ENCODE data around the gene ATP13A2. TPM values are rescaled to one million over a fixed set of nuclear protein-coding genes. Genes with fewer than 3 reads are reported as not detected.

Gene ATP13A2
- polyA plus RNA-seq, 4 donors = 14.6 to 33.7 (median 17.4) TPM

GRCh38 chr1:17040135-17040534, 28.4 kb upstream of the ATP13A2 start:
- Histone ChIP-seq H3K4me3 (ENCODE audit: low read depth in 1 of 3, low read length in 3 of 3) (no peak overlapping the region), H3K4me1 (ENCODE audit: control insufficient read depth in 3 of 3, insufficient read depth in 2 of 3, low read depth in 1 of 3, low read length in 2 of 3) (no peaks in the 10 kb centered on the region), H3K27ac (ENCODE audit: low read depth in 1 of 3, low read length in 2 of 3) (no peak overlapping the region), H3K27me3 (ENCODE audit: control insufficient read depth in 3 of 3, insufficient read depth in 3 of 3, low read length in 3 of 3) (no peaks in the 10 kb centered on the region), H3K9me3 (ENCODE audit: control insufficient read depth in 2 of 2, insufficient read depth in 1 of 2, low read depth in 1 of 2, low read length in 1 of 2) (no peaks in the 10 kb centered on the region), H3K36me3 (ENCODE audit: control insufficient read depth in 3 of 3, insufficient read depth in 2 of 3, low read depth in 1 of 3, low read length in 3 of 3) (peaks cover 15 to 50% (median 25%) of the 10 kb centered on the region in 3 donors)
- FAIRE-seq (no peak), DNase-seq (no peak)
- 63 to 78% (median 69%) methylated on average over 1 of the region's 1 CpG for WGBS, 3 donors

GRCh38 chr1:17039522-17039921, 27.8 kb upstream of the ATP13A2 start:
- H3K4me1 ChIP-seq (ENCODE audit: control insufficient read depth in 3 of 3, insufficient read depth in 2 of 3, low read depth in 1 of 3, low read length in 2 of 3) = no peaks in the 10 kb centered on the region
- no peak overlapping the region for H3K4me3 ChIP-seq (ENCODE audit: low read depth in 1 of 3, low read length in 3 of 3)
- peaks cover 15 to 46% (median 23%) of the 10 kb centered on the region in 3 donors for H3K36me3 ChIP-seq (ENCODE audit: control insufficient read depth in 3 of 3, insufficient read depth in 2 of 3, low read depth in 1 of 3, low read length in 3 of 3)
- H3K9me3 ChIP-seq (ENCODE audit: control insufficient read depth in 2 of 2, insufficient read depth in 1 of 2, low read depth in 1 of 2, low read length in 1 of 2) = no peaks in the 10 kb centered on the region
- H3K27ac ChIP-seq (ENCODE audit: low read depth in 1 of 3, low read length in 2 of 3) = no peak overlapping the region
- DNase-seq (no peak), FAIRE-seq (no peak)
- WGBS, 3 donors = 97 to 98% (median 98%) methylated on average over 2 of the region's 2 CpGs
- H3K27me3 ChIP-seq (ENCODE audit: control insufficient read depth in 3 of 3, insufficient read depth in 3 of 3, low read length in 3 of 3) = no peaks in the 10 kb centered on the region

DNA sequence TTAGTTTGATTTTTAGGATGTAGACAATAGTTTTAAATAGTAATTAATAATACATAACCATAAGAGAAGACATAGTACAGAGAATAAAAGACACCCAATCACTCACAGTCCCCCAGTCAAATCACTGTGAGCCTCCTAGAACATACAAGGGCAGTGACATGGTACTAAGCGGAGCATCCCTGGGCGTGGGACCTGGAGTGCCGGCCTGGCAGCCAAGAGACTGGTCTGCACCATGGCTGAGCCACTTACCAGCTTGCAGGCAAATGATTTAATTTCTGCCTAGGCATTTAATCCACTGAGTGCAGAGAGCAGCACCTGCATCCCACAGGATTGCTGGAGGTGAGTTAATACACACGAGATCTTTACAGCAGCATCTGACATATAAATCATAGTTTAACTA, 21.8 kb upstream of the ATP13A2 start:
- Histone ChIP-seq H3K4me1 (ENCODE audit: control insufficient read depth in 3 of 3, insufficient read depth in 2 of 3, low read depth in 1 of 3, low read length in 2 of 3) (no peaks in the 10 kb centered on the region), H3K27me3 (ENCODE audit: control insufficient read depth in 3 of 3, insufficient read depth in 3 of 3, low read length in 3 of 3) (no peaks in the 10 kb centered on the region), H3K36me3 (ENCODE audit: control insufficient read depth in 3 of 3, insufficient read depth in 2 of 3, low read depth in 1 of 3, low read length in 3 of 3) (peaks cover 11 to 51% (median 13%) of the 10 kb centered on the region in 3 donors), H3K4me3 (ENCODE audit: low read depth in 1 of 3, low read length in 3 of 3) (no peak overlapping the region), H3K9me3 (ENCODE audit: control insufficient read depth in 2 of 2, insufficient read depth in 1 of 2, low read depth in 1 of 2, low read length in 1 of 2) (no peaks in the 10 kb centered on the region), H3K27ac (ENCODE audit: low read depth in 1 of 3, low read length in 2 of 3) (no peak overlapping the region)
- whole genome bisulfite sequencing, 3 donors = 86 to 92% (median 88%) methylated on average over 4 of the region's 4 CpGs
- no peak for FAIRE-seq
- no peak for DNase-seq

DNA sequence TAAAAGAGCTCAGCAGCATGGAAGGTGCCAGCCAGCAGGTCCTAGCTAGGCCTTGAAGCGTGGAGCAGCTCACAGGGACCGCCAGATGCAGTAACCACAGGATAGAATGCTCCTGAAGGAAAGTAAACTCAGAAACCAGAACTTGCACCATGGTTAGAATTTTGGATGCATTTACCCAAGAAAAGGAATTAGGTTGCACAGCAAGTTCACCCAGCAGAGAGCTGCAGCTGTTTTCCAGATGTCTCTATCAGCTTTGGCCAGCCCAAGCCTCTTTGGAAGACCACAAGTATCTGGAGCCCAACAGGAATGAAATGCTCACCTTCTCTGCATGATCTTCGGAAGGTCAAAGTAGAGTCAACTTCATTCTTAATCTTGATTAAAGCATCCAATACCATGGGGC, 21.0 kb upstream of the ATP13A2 start:
- H3K4me1 ChIP-seq (ENCODE audit: control insufficient read depth in 3 of 3, insufficient read depth in 2 of 3, low read depth in 1 of 3, low read length in 2 of 3) = no peaks in the 10 kb centered on the region

GRCh38 chr1:17031436-17031835, 19.7 kb upstream of the ATP13A2 start:
- no peak for FAIRE-seq

More for the DNA sequence above, 21.0 kb upstream of the ATP13A2 start:
- Histone ChIP-seq H3K27me3 (ENCODE audit: control insufficient read depth in 3 of 3, insufficient read depth in 3 of 3, low read length in 3 of 3) (no peaks in the 10 kb centered on the region), H3K9me3 (ENCODE audit: control insufficient read depth in 2 of 2, insufficient read depth in 1 of 2, low read depth in 1 of 2, low read length in 1 of 2) (no peaks in the 10 kb centered on the region), H3K36me3 (ENCODE audit: control insufficient read depth in 3 of 3, insufficient read depth in 2 of 3, low read depth in 1 of 3, low read length in 3 of 3) (peaks cover 11 to 51% (median 16%) of the 10 kb centered on the region in 3 donors), H3K27ac (ENCODE audit: low read depth in 1 of 3, low read length in 2 of 3) (no peak overlapping the region), H3K4me3 (ENCODE audit: low read depth in 1 of 3, low read length in 3 of 3) (no peak overlapping the region)
- 91 to 97% (median 94%) methylated on average over 3 of the region's 3 CpGs for WGBS, 3 donors
- DNase-seq (no peak), FAIRE-seq (no peak)

GRCh38 chr1:17030206-17030605, 18.5 kb upstream of the ATP13A2 start:
- Histone ChIP-seq H3K27ac (ENCODE audit: low read depth in 1 of 3, low read length in 2 of 3) (no peak overlapping the region), H3K4me3 (ENCODE audit: low read depth in 1 of 3, low read length in 3 of 3) (no peak overlapping the region), H3K27me3 (ENCODE audit: control insufficient read depth in 3 of 3, insufficient read depth in 3 of 3, low read length in 3 of 3) (no peaks in the 10 kb centered on the region), H3K4me1 (ENCODE audit: control insufficient read depth in 3 of 3, insufficient read depth in 2 of 3, low read depth in 1 of 3, low read length in 2 of 3) (no peaks in the 10 kb centered on the region), H3K9me3 (ENCODE audit: control insufficient read depth in 2 of 2, insufficient read depth in 1 of 2, low read depth in 1 of 2, low read length in 1 of 2) (no peaks in the 10 kb centered on the region), H3K36me3 (ENCODE audit: control insufficient read depth in 3 of 3, insufficient read depth in 2 of 3, low read depth in 1 of 3, low read length in 3 of 3) (peaks cover 16 to 61% (median 25%) of the 10 kb centered on the region in 3 donors)
- WGBS, 3 donors = 82 to 89% (median 88%) methylated on average over 4 of the region's 4 CpGs
- no peak for DNase-seq
- FAIRE-seq = no peak

More at GRCh38 chr1:17031436-17031835, 19.7 kb upstream of the ATP13A2 start:
- Histone ChIP-seq H3K36me3 (ENCODE audit: control insufficient read depth in 3 of 3, insufficient read depth in 2 of 3, low read depth in 1 of 3, low read length in 3 of 3) (peaks cover 14 to 53% (median 22%) of the 10 kb centered on the region in 3 donors), H3K27me3 (ENCODE audit: control insufficient read depth in 3 of 3, insufficient read depth in 3 of 3, low read length in 3 of 3) (no peaks in the 10 kb centered on the region), H3K4me1 (ENCODE audit: control insufficient read depth in 3 of 3, insufficient read depth in 2 of 3, low read depth in 1 of 3, low read length in 2 of 3) (no peaks in the 10 kb centered on the region), H3K4me3 (ENCODE audit: low read depth in 1 of 3, low read length in 3 of 3) (no peak overlapping the region), H3K9me3 (ENCODE audit: control insufficient read depth in 2 of 2, insufficient read depth in 1 of 2, low read depth in 1 of 2, low read length in 1 of 2) (no peaks in the 10 kb centered on the region), H3K27ac (ENCODE audit: low read depth in 1 of 3, low read length in 2 of 3) (no peak overlapping the region)
- no peak for DNase-seq
- 92 to 94% (median 92%) methylated on average over 4 of the region's 4 CpGs for WGBS, 3 donors

DNA sequence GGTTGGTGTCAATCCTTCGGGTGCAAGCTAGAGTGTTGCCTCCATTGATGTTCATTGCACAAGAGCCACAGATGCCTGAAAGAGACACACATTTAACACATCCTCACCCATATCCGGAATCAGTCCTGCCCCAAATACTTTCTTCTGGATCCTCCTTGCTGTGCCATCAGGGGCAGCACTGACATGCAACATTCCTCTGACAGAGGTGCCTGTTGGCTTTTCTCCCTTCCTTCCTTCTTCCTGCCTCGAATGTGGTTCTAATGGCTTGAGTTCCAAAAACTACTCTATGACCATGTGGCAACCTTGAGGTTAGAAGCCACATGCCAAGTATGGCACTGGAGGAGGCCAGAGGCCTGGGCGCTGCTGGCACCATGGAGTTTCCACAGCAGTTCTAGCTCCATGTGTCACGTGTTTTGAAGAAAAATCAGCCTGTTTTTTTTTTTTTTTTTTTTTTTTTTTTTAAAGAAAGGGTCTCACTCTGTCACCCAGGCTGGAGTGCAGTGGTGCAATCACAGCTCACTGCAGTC, 17.0 kb upstream of the ATP13A2 start:
- Histone ChIP-seq H3K27ac (ENCODE audit: low read depth in 1 of 3, low read length in 2 of 3) (no peak overlapping the region), H3K4me1 (ENCODE audit: control insufficient read depth in 3 of 3, insufficient read depth in 2 of 3, low read depth in 1 of 3, low read length in 2 of 3) (no peaks in the 10 kb centered on the region), H3K9me3 (ENCODE audit: control insufficient read depth in 2 of 2, insufficient read depth in 1 of 2, low read depth in 1 of 2, low read length in 1 of 2) (no peaks in the 10 kb centered on the region), H3K27me3 (ENCODE audit: control insufficient read depth in 3 of 3, insufficient read depth in 3 of 3, low read length in 3 of 3) (no peaks in the 10 kb centered on the region), H3K4me3 (ENCODE audit: low read depth in 1 of 3, low read length in 3 of 3) (no peak overlapping the region), H3K36me3 (ENCODE audit: control insufficient read depth in 3 of 3, insufficient read depth in 2 of 3, low read depth in 1 of 3, low read length in 3 of 3) (peaks cover 20 to 65% (median 33%) of the 10 kb centered on the region in 3 donors)
- FAIRE-seq = no peak
- WGBS, 3 donors = 81 to 82% (median 82%) methylated on average over 5 of the region's 5 CpGs
- DNase-seq = no peak

DNA sequence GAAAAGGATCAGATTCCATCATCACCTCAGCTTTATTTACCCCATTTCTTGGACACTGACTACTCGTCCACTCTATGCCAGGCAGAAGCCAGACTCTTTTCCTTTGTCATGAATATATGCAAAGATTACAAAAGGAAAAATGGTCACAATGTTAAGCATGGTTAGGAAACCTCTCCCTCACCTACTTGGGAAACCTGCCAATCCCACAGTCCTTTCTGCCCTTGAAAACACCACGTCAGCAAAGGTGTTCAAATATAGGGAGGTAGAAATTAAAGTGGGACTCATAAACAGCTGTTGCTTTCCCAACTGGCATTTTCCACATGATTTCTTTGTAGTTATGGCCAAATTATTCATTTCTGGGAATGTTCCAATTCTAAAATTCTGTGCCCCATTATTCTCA, 16.2 kb upstream of the ATP13A2 start:
- no peaks in the 10 kb centered on the region for H3K4me1 ChIP-seq (ENCODE audit: control insufficient read depth in 3 of 3, insufficient read depth in 2 of 3, low read depth in 1 of 3, low read length in 2 of 3)
- no peak overlapping the region for H3K4me3 ChIP-seq (ENCODE audit: low read depth in 1 of 3, low read length in 3 of 3)
- FAIRE-seq (no peak), DNase-seq (no peak)
- no peaks in the 10 kb centered on the region for H3K27me3 ChIP-seq (ENCODE audit: control insufficient read depth in 3 of 3, insufficient read depth in 3 of 3, low read length in 3 of 3)
- no peak overlapping the region for H3K27ac ChIP-seq (ENCODE audit: low read depth in 1 of 3, low read length in 2 of 3)
- WGBS, 3 donors = 68 to 73% (median 70%) methylated on average over 2 of the region's 2 CpGs
- H3K9me3 ChIP-seq (ENCODE audit: control insufficient read depth in 2 of 2, insufficient read depth in 1 of 2, low read depth in 1 of 2, low read length in 1 of 2) = no peaks in the 10 kb centered on the region
- peaks cover 22 to 65% (median 39%) of the 10 kb centered on the region in 3 donors for H3K36me3 ChIP-seq (ENCODE audit: control insufficient read depth in 3 of 3, insufficient read depth in 2 of 3, low read depth in 1 of 3, low read length in 3 of 3)

GRCh38 chr1:17027403-17027802, 15.7 kb upstream of the ATP13A2 start:
- Histone ChIP-seq H3K4me3 (ENCODE audit: low read depth in 1 of 3, low read length in 3 of 3) (no peak overlapping the region), H3K4me1 (ENCODE audit: control insufficient read depth in 3 of 3, insufficient read depth in 2 of 3, low read depth in 1 of 3, low read length in 2 of 3) (no peaks in the 10 kb centered on the region), H3K27me3 (ENCODE audit: control insufficient read depth in 3 of 3, insufficient read depth in 3 of 3, low read length in 3 of 3) (no peaks in the 10 kb centered on the region), H3K36me3 (ENCODE audit: control insufficient read depth in 3 of 3, insufficient read depth in 2 of 3, low read depth in 1 of 3, low read length in 3 of 3) (peaks cover 18 to 63% (median 39%) of the 10 kb centered on the region in 3 donors), H3K27ac (ENCODE audit: low read depth in 1 of 3, low read length in 2 of 3) (no peak overlapping the region), H3K9me3 (ENCODE audit: control insufficient read depth in 2 of 2, insufficient read depth in 1 of 2, low read depth in 1 of 2, low read length in 1 of 2) (no peaks in the 10 kb centered on the region)
- FAIRE-seq = no peak
- no peak for DNase-seq
- 70 to 82% (median 71%) methylated on average over 5 of the region's 5 CpGs for WGBS, 3 donors

All from small intestine (tissue), 7 donors.